HCT116 (cell line): ENCODE data around the gene MBD3L3. TPM values are rescaled to one million over a fixed set of nuclear protein-coding genes. Genes with fewer than 3 reads are reported as not detected.

Experiments
- ATAC-seq: fragments of 200-7000 bp; cut with Tn5 transposase; 2 replicates; pipeline ENCODE4 v1.9.1; 2020; ENCODE audit warnings: mild to moderate bottlenecking, moderate library complexity
- BruUV-seq: library from RNA; stranded (reverse); fragments of 400-500 nt; replicated peaks from 2 replicates; lab custom pipeline; 2021; lab: Mats Ljungman, UMichigan
- CTCF ChIA-PET: fragments of 300-600 bp; sonication (Branson Sonifier 250); formaldehyde crosslinking; loops from one replicate; lab custom pipeline; 2021; ENCODE audit warnings: antibody characterized with exemption; lab: Charles Lee
- POLR2A ChIA-PET: fragments of 300-600, 350-600 bp; sonication (Branson Sonifier 250); formaldehyde crosslinking; loops from one replicate; lab custom pipeline; 2021; ENCODE audit warnings: antibody characterized with exemption; lab: Charles Lee
- RAD21 ChIA-PET, 2 experiments: fragments of 300-600 bp; sonication (Branson Sonifier 250); formaldehyde crosslinking; loops; one replicate each; lab custom pipeline; 2023; ENCODE audit warnings: low total read pairs in 2 of 2; ENCODE audit not compliant: uncharacterized antibody in 2 of 2, unreplicated experiment in 2 of 2, low non-redundant PET in 1 of 2; lab: Charles Lee
- DNase-seq: peaks from one replicate; pipeline ENCODE4 v3.0.0-alpha.2; 2010; ENCODE audit warnings: low read depth, low spot score
- H2AFZ ChIP-seq: fragments of 200-600 bp; shearing (Covaris generic), sonication (generic); 2 replicates; pipeline ENCODE4 v1.6.1; 2017; ENCODE audit warnings: low read depth, mixed run types, mixed read lengths, antibody characterized with exemption, low read length; ENCODE audit not compliant: poor library complexity, severe bottlenecking
- H3K27ac ChIP-seq: 2 replicates; pipeline ENCODE4 v1.5.1; 2012; ENCODE audit warnings: low read depth, low read length
- H3K27me3 ChIP-seq: fragments of 200-600 bp; sonication (generic); 2 replicates; pipeline ENCODE4 v1.6.1; 2016; ENCODE audit warnings: mixed run types, low read length, mixed read lengths; ENCODE audit not compliant: insufficient read depth
- H3K36me3 ChIP-seq, 2 experiments: fragments of 200-500 bp in 1 of 2; fragments of 200-600 bp in 1 of 2; sonication (Bioruptor generic) in 1 of 2; sonication (generic) in 1 of 2; 2 replicates each; pipeline versions ENCODE4 v1.5.1 to v1.6.1; 2014 to 2016; ENCODE audit warnings: low read length in 2 of 2, inconsistent platforms in 1 of 2, mixed read lengths in 1 of 2, mixed run types in 1 of 2; ENCODE audit not compliant: insufficient read depth in 2 of 2, control insufficient read depth in 1 of 2
- H3K4me1 ChIP-seq, 2 experiments: fragments of 200-600 bp in 1 of 2; sonication (generic) in 1 of 2; 2 replicates each; pipeline versions ENCODE4 v1.5.1 to v1.6.1; 2012 to 2017; ENCODE audit warnings: low read length in 2 of 2, inconsistent platforms in 1 of 2, mild to moderate bottlenecking in 1 of 2, mixed read lengths in 1 of 2, mixed run types in 1 of 2, moderate library complexity in 1 of 2; ENCODE audit not compliant: insufficient read depth in 2 of 2, control insufficient read depth in 1 of 2
- H3K4me2 ChIP-seq: fragments of 200-600 bp; sonication (generic); 2 replicates; pipeline ENCODE4 v1.6.1; 2017; ENCODE audit warnings: mixed run types, low read length, mixed read lengths
- H3K4me3 ChIP-seq, 2 experiments: fragments of 200-600 bp in 1 of 2; sonication (generic) in 1 of 2; replicated peaks in 1 of 2; 2 replicates each; pipeline ENCODE4 v1.5.1; 2011 to 2016; ENCODE audit warnings: low read length in 2 of 2, control low read depth in 1 of 2, low read depth in 1 of 2, mild to moderate bottlenecking in 1 of 2, mixed read lengths in 1 of 2, mixed run types in 1 of 2
- H3K79me2 ChIP-seq: fragments of 200-600 bp; sonication (generic); 2 replicates; pipeline ENCODE4 v1.6.1; 2017; ENCODE audit warnings: mild to moderate bottlenecking, mixed run types, low read length, moderate library complexity, mixed read lengths; ENCODE audit not compliant: insufficient read depth
- H3K9ac ChIP-seq: fragments of 200-600 bp; sonication (generic); 2 replicates; pipeline ENCODE4 v1.6.1; 2016; ENCODE audit warnings: low read length, mixed read lengths
- H3K9me2 ChIP-seq: fragments of 200-600 bp; sonication (generic), shearing (Covaris generic); 2 replicates; pipeline ENCODE4 v1.6.1; 2017; ENCODE audit warnings: mixed run types, mild to moderate bottlenecking, moderate library complexity; ENCODE audit not compliant: insufficient read depth
- H3K9me3 ChIP-seq, 2 experiments: fragments of 200-500 bp in 1 of 2; fragments of 200-600 bp in 1 of 2; sonication (Bioruptor generic) in 1 of 2; sonication (generic) in 1 of 2; 2 replicates each; pipeline ENCODE4 v1.6.1; 2014 to 2017; ENCODE audit warnings: low read length in 2 of 2, mixed read lengths in 2 of 2, inconsistent platforms in 1 of 2, low read depth in 1 of 2, mild to moderate bottlenecking in 1 of 2, mixed run types in 1 of 2, moderate library complexity in 1 of 2; ENCODE audit not compliant: control insufficient read depth in 1 of 2, insufficient read depth in 1 of 2
- H4K20me1 ChIP-seq: fragments of 200-600 bp; sonication (generic), shearing (Covaris generic); 2 replicates; pipeline ENCODE4 v1.6.1; 2017; ENCODE audit warnings: mixed run types, mild to moderate bottlenecking, moderate library complexity; ENCODE audit not compliant: insufficient read depth
- CBX3 ChIP-seq: IDR thresholded peaks from 2 replicates; pipeline ENCODE4 v1.6.1; 2012; ENCODE audit warnings: low read depth
- CEBPB ChIP-seq: IDR thresholded peaks from 2 replicates; pipeline ENCODE4 v1.6.1; 2012; ENCODE audit warnings: low read depth
- EGR1 ChIP-seq: IDR thresholded peaks from 2 replicates; pipeline ENCODE4 v1.6.1; 2012; ENCODE audit warnings: low read depth
- ELF1 ChIP-seq: IDR thresholded peaks from 2 replicates; pipeline ENCODE4 v1.6.1; 2012; ENCODE audit warnings: low read depth, borderline replicate concordance
- EZH2 ChIP-seq: fragments of 200-600 bp; sonication (generic); IDR thresholded peaks from 2 replicates; pipeline ENCODE4 v1.6.1; 2017; ENCODE audit warnings: antibody characterized with exemption, mixed run types
- EZH2phosphoT487 ChIP-seq: fragments of 200-600 bp; IDR thresholded peaks from 2 replicates; pipeline ENCODE4 v1.6.1; 2018; ENCODE audit warnings: antibody characterized with exemption, borderline replicate concordance
- FOSL1 ChIP-seq: IDR thresholded peaks from 2 replicates; pipeline ENCODE4 v1.6.1; 2012; ENCODE audit warnings: low read depth
- JUND ChIP-seq: IDR thresholded peaks from 2 replicates; pipeline ENCODE4 v1.6.1; 2012
- POLR2A ChIP-seq: IDR thresholded peaks from 2 replicates; pipeline ENCODE4 v1.7.0; 2011; ENCODE audit warnings: borderline replicate concordance; ENCODE audit not compliant: insufficient read depth, insufficient read length; ENCODE audit errors: extremely low read depth
- POLR2AphosphoS5 ChIP-seq: IDR thresholded peaks from 2 replicates; pipeline ENCODE4 v1.6.1; 2011; ENCODE audit warnings: mild to moderate bottlenecking, low read depth, low read length, moderate library complexity
- RAD21 ChIP-seq: IDR thresholded peaks from 2 replicates; pipeline ENCODE4 v1.6.1; 2012; ENCODE audit warnings: low read depth, mild to moderate bottlenecking
- SIN3A ChIP-seq: IDR thresholded peaks from 2 replicates; pipeline ENCODE4 v1.6.1; 2012; ENCODE audit warnings: low read depth
- SP1 ChIP-seq: IDR thresholded peaks from 2 replicates; pipeline ENCODE4 v1.6.1; 2012; ENCODE audit warnings: low read depth
- SRF ChIP-seq: IDR thresholded peaks from 2 replicates; pipeline ENCODE4 v1.6.1; 2012; ENCODE audit warnings: low read depth
- TCF7L2 ChIP-seq: IDR thresholded peaks from 2 replicates; pipeline ENCODE4 v1.7.0; 2011; ENCODE audit warnings: borderline replicate concordance, inconsistent platforms; ENCODE audit not compliant: insufficient read depth, insufficient read length; ENCODE audit errors: extremely low read depth
- YY1 ChIP-seq: IDR thresholded peaks from 2 replicates; pipeline ENCODE4 v1.6.1; 2011; ENCODE audit warnings: low read length, low read depth, moderate library complexity, mild to moderate bottlenecking; ENCODE audit not compliant: insufficient replicate concordance; ENCODE audit errors: extremely low read depth
- ZFX ChIP-seq: fragments of 450-650 bp; IDR thresholded peaks from 2 replicates; pipeline ENCODE4 v1.6.1; 2017
- ZNF274 ChIP-seq: fragments of 200-500 bp; sonication (Bioruptor generic); IDR thresholded peaks from 2 replicates; pipeline ENCODE4 v1.6.1; 2014; ENCODE audit warnings: mild to moderate bottlenecking, low read depth, low read length, inconsistent platforms
- intact Hi-C: fragments of 100-400 bp; cut with micrococcal nuclease; formaldehyde crosslinking; loops from 2 replicates; pipeline ENCODE4 v1.10.0; 2022
- total RNA-seq: library from RNA; stranded (reverse); gene quantifications from one replicate; pipeline ENCODE4 v1.2.1, GENCODE V29; 2021; ENCODE audit not compliant: unreplicated experiment
- TF ChIP-seq, protein P1 (sequence below): IDR thresholded peaks from 2 replicates; pipeline ENCODE4 v1.6.1; 2012
- TF ChIP-seq, protein P2 (sequence below): IDR thresholded peaks from 2 replicates; pipeline ENCODE4 v1.6.1; 2011; ENCODE audit warnings: mild to moderate bottlenecking, low read length, moderate library complexity; ENCODE audit not compliant: insufficient replicate concordance; ENCODE audit errors: extremely low read depth
- TF ChIP-seq, protein P3 (sequence below): IDR thresholded peaks from 2 replicates; pipeline ENCODE4 v1.6.1; 2012
- TF ChIP-seq, protein P4 (sequence below): IDR thresholded peaks from 2 replicates; pipeline ENCODE4 v1.6.1; 2012; ENCODE audit warnings: low read depth

The MBD3L3 gene
- total RNA-seq, 1 experiment from 2014 or later = not detected

DNA sequence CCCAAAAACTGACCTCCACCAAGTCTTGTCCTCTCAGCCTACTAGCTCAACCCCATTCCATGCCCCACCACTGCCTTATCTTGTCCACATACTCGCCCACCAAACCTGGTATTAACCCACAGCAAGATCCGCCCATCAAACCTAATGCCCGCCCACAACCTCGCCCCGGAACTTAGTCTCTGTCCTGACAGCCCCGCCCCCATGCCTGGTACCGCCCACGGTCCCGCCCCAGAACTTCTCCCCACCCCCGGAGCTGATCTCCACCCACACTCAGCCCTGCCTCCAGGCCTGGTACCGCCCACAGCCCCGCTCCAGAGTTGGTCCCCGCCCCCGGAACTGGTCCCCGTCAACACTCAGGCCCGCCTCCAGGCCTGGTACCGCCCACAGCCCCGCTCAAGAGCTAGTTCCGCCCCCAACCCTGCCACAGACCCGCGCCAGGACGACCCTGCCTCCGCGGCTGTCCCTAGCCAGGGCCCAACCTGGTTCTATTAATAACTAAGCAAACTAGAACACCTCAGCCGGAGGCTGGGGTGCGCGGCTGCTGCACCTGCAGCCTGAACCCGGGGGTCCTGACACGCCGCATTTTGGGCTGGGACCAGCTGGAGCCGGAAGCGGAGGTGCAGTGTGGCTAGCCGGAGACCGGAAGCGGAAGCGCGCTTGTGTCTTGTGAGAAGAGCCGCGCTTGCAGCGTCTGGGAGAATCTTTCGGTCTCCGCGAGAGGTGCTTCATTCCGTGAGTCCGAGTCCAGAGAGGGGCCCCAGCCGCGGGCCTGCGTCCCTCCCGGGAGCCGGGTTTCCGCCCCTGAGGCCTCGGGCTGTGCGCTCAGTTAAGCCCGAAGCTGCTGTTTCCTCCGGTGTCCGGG is 10.8 kb upstream of the MBD3L3 start, which contains the start of gene ZNF557:
Gene ZNF557 (plus strand): TSS at position 662 of the 862 bp plus-strand sequence. CDS start 5,372 bp downstream, outside the sequence.
- CTCF ChIA-PET = interaction anchor here (0.7 to 1.3 kb wide), 6 partner anchors 30 to 943 kb away, joined by 3 to 4 read pairs (median 3); no protein-coding TSS in a partner anchor
- TF ChIP-seq FOSL1 (no peak), RAD21 (no peak), TCF7L2 (peak; percentile 54), SRF (no peak), ZFX (peak; percentile 52; the same call in 1 of the 2 replicates), POLR2A (no peak), JUND (no peak), EGR1 (peak; percentile 89), EZH2phosphoT487 (no peak), ZNF274 (no peak), POLR2AphosphoS5 (peak; percentile 79), ELF1 (peak; percentile 90), SIN3A (peak; percentile 81), CBX3 (no peak), YY1 (no peak), CEBPB (no peak), SP1 (no peak), EZH2 (no peak)
- TF ChIP-seq, protein P1, sequence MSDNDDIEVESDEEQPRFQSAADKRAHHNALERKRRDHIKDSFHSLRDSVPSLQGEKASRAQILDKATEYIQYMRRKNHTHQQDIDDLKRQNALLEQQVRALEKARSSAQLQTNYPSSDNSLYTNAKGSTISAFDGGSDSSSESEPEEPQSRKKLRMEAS = peak; percentile 78
- TF ChIP-seq, protein P2, sequence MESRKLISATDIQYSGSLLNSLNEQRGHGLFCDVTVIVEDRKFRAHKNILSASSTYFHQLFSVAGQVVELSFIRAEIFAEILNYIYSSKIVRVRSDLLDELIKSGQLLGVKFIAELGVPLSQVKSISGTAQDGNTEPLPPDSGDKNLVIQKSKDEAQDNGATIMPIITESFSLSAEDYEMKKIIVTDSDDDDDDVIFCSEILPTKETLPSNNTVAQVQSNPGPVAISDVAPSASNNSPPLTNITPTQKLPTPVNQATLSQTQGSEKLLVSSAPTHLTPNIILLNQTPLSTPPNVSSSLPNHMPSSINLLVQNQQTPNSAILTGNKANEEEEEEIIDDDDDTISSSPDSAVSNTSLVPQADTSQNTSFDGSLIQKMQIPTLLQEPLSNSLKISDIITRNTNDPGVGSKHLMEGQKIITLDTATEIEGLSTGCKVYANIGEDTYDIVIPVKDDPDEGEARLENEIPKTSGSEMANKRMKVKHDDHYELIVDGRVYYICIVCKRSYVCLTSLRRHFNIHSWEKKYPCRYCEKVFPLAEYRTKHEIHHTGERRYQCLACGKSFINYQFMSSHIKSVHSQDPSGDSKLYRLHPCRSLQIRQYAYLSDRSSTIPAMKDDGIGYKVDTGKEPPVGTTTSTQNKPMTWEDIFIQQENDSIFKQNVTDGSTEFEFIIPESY = peak; percentile 56
- TF ChIP-seq, protein P3, sequence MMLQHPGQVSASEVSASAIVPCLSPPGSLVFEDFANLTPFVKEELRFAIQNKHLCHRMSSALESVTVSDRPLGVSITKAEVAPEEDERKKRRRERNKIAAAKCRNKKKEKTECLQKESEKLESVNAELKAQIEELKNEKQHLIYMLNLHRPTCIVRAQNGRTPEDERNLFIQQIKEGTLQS = no peak
- TF ChIP-seq, protein P4, sequence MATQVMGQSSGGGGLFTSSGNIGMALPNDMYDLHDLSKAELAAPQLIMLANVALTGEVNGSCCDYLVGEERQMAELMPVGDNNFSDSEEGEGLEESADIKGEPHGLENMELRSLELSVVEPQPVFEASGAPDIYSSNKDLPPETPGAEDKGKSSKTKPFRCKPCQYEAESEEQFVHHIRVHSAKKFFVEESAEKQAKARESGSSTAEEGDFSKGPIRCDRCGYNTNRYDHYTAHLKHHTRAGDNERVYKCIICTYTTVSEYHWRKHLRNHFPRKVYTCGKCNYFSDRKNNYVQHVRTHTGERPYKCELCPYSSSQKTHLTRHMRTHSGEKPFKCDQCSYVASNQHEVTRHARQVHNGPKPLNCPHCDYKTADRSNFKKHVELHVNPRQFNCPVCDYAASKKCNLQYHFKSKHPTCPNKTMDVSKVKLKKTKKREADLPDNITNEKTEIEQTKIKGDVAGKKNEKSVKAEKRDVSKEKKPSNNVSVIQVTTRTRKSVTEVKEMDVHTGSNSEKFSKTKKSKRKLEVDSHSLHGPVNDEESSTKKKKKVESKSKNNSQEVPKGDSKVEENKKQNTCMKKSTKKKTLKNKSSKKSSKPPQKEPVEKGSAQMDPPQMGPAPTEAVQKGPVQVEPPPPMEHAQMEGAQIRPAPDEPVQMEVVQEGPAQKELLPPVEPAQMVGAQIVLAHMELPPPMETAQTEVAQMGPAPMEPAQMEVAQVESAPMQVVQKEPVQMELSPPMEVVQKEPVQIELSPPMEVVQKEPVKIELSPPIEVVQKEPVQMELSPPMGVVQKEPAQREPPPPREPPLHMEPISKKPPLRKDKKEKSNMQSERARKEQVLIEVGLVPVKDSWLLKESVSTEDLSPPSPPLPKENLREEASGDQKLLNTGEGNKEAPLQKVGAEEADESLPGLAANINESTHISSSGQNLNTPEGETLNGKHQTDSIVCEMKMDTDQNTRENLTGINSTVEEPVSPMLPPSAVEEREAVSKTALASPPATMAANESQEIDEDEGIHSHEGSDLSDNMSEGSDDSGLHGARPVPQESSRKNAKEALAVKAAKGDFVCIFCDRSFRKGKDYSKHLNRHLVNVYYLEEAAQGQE = no peak

More for the DNA sequence above, 10.8 kb upstream of the MBD3L3 start, which contains the start of gene ZNF557:
- ChIA-PET POLR2A (interaction anchor here (0.7 to 1.7 kb wide), 4 partner anchors 9 to 57 kb away, joined by 3 to 10 read pairs (median 4); no protein-coding TSS in a partner anchor), RAD21 (interaction anchor here in 1 of 2 experiments (0.6 to 0.8 kb wide), 3 partner anchors 56 to 1262 kb away, joined by 3 to 6 read pairs (median 5); no protein-coding TSS in a partner anchor)
- intact Hi-C loops = loop anchor here (1.0 kb wide), 1 partner anchor 29 kb away; no protein-coding TSS in a partner anchor
- Histone ChIP-seq H3K9ac (peak within 1 kb of the TSS; percentile 74), H3K4me2 (peak within 1 kb of the TSS; percentile 92), H3K36me3 (peaks cover 17 to 22% of the 10 kb centered on the region in 2 experiments), H3K4me3 (peak within 1 kb of the TSS; percentile 79 to 96), H3K27ac (peak within 1 kb of the TSS; percentile 75), H3K79me2 (peaks cover 18% of the 10 kb centered on the region), H3K4me1 (peaks cover 8 to 11% of the 10 kb centered on the region in 2 experiments; a peak in 3 of 4 replicates), H4K20me1 (no peaks in the 10 kb centered on the region), H3K9me3 (no peaks in the 10 kb centered on the region), H3K27me3 (no peaks in the 10 kb centered on the region), H3K9me2 (no peaks in the 10 kb centered on the region), H2AFZ (peak within 1 kb of the TSS; percentile 99)
- DNase-seq (peak; percentile 96), ATAC-seq (peak; percentile 99)
- no TSS peak for BruUV-seq
